Measurements from ENCODE around the gene FGF19.

FGF19 gene

GRCh38 chr11:69716099-69716498 lies 12.3 kb upstream of the FGF19 start:
- Mint-ChIP-seq H3K27me3 (ENCODE audit: low read depth, poor library complexity) (peaks cover 30% of the 10 kb centered on the region), H3K27ac (no peak overlapping the region), H3K4me3 (no peak overlapping the region), H3K9me3 (no peaks in the 10 kb centered on the region), H3K4me1 (peaks cover 45% of the 10 kb centered on the region), H3K36me3 (ENCODE audit: low read depth) (no peaks in the 10 kb centered on the region)
- TF ChIP-seq CTCF (IDR thresholded peaks at IDR 0.05), result no peak
- DNase-seq, result no peak

GRCh38 chr11:69715446-69715845 lies 11.6 kb upstream of the FGF19 start:
- H3K9me3 Mint-ChIP-seq, result no peaks in the 10 kb centered on the region
- DNase-seq, result no peak
- no peak overlapping the region for H3K27ac Mint-ChIP-seq
- TF ChIP-seq CTCF (IDR thresholded peaks at IDR 0.05), result no peak
- peaks cover 39% of the 10 kb centered on the region for H3K4me1 Mint-ChIP-seq
- H3K27me3 Mint-ChIP-seq (ENCODE audit: low read depth, poor library complexity), result peaks cover 26% of the 10 kb centered on the region
- no peak overlapping the region for H3K4me3 Mint-ChIP-seq
- no peaks in the 10 kb centered on the region for H3K36me3 Mint-ChIP-seq (ENCODE audit: low read depth)

- H3K27me3 Mint-ChIP-seq (ENCODE audit: low read depth, poor library complexity), result peaks cover 22% of the 10 kb centered on the region
- H3K4me1 Mint-ChIP-seq, result peaks cover 35% of the 10 kb centered on the region
- DNase-seq, result no peak
- no peak overlapping the region for H3K4me3 Mint-ChIP-seq
- no peaks in the 10 kb centered on the region for H3K9me3 Mint-ChIP-seq
- H3K36me3 Mint-ChIP-seq (ENCODE audit: low read depth), result no peaks in the 10 kb centered on the region
- TF ChIP-seq CTCF (IDR thresholded peaks at IDR 0.05), result no peak
- H3K27ac Mint-ChIP-seq, result no peak overlapping the region
Observed at GRCh38 chr11:69711822-69712801, 8.3 kb upstream of the FGF19 start.

- H3K36me3 Mint-ChIP-seq (ENCODE audit: low read depth), result no peaks in the 10 kb centered on the region
- peaks cover 48% of the 10 kb centered on the region for H3K4me1 Mint-ChIP-seq
- no peak overlapping the region for H3K27ac Mint-ChIP-seq
- peaks cover 46% of the 10 kb centered on the region for H3K27me3 Mint-ChIP-seq (ENCODE audit: low read depth, poor library complexity)
- no peak overlapping the region for H3K4me3 Mint-ChIP-seq
- H3K9me3 Mint-ChIP-seq, result no peaks in the 10 kb centered on the region
- DNase-seq, result no peak
- TF ChIP-seq CTCF (IDR thresholded peaks at IDR 0.05), result no peak
Observed at GRCh38 chr11:69708736-69709401, 5.0 kb upstream of the FGF19 start.

GRCh38 chr11:69707176-69707575 lies 3.4 kb upstream of the FGF19 start:
- DNase-seq, result no peak
- Mint-ChIP-seq H3K9me3 (no peaks in the 10 kb centered on the region), H3K4me1 (peaks cover 53% of the 10 kb centered on the region), H3K4me3 (no peak overlapping the region), H3K36me3 (ENCODE audit: low read depth) (no peaks in the 10 kb centered on the region), H3K27ac (no peak overlapping the region), H3K27me3 (ENCODE audit: low read depth, poor library complexity) (peaks cover 63% of the 10 kb centered on the region)
- no peak for TF ChIP-seq CTCF (IDR thresholded peaks at IDR 0.05)

Data from nephron progenitor cell (in vitro differentiated cells).